GM20431 (cell line): Measurements from ENCODE around the gene TACC2.

Experiments used
- in situ Hi-C: fragments of 300-500 bp; cut with MseI, MboI; formaldehyde crosslinking; loops from one replicate; pipeline ENCODE4 v1.15.0; 2020; ENCODE audit warnings: low sequenced_read_pairs; ENCODE audit not compliant: unreplicated experiment

The TACC2 gene

DNA sequence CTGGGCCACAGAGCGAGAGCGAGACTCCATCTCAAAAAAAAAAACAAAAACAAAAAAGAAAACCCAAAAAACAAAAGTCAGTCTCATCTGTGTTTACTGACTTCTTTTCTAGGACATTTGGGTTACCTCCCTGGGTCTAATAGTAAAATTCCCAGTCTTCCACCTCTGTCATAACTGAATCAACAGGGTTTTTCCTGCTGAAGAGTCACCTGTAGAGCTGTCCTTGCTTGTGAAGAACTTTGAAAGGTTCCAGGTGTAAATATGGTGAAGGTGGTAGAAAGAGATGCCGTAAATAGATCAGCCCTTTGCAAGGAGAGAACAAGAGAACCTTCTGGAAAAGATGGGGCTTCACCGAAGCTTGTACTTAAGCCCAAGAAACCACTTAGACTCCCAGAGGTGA lies 169.4 kb downstream of the TACC2 start:
- in situ Hi-C loops: no loop called here

DNA sequence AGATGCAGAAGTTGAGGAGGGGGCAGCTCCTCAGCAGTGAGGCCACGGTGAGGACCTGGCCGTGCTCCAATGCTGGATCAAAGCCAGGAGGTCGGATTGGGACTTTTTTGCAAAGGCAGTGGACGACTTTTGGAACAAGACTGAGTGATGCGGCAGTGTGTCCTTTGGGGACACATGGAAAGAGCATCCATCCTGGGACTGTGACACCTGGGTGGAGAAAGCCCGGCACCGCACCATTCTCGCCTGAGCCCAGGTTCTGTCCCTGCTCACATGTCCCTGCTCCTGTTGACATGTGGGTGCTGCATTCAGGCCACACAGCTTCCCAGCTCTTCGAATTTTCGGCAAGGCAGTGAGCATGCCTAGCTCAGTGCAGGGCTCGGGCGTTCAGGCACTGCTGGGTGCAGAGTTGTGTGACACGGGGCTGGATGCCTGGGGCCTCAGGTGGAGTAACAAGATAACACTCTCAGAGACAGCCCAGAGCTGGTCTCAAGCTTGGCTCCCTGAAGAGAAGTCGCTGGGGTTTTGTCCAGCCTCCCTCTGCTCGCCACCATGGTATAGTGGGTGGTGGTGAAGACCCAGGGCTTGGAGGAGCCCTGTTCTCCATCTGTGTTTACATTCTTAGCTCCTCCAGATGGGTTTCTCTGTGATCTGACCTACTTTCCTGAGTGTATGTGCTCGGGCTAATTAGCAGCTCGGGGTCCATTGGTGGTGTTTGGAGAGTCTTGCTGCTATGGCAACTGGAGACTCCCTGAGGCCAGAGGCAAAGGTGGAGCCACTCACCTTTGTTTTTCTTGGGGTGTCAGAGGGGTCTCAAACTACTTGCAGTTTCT lies 170.4 kb downstream of the TACC2 start:
- in situ Hi-C loops: no loop called here

DNA sequence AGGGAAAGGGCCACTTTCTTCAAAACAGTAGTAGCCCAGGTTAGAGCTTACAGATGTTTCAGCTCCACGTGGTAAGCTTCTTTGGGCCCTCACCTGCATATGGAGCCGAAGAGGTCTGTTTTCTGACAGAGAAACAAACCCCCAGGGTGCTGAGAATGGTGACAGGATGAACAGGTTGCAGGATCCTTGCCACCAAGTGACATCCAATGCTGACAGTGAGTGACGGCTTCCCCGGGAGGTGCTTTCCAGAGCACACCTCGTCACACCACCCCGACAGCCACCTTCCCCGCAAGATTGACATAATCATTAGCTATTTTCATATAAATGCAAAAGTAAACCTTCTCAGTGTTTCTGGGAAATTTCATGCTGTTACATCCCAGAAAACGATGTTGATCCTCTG lies 172.8 kb downstream of the TACC2 start:
- in situ Hi-C loops: no loop called here

DNA sequence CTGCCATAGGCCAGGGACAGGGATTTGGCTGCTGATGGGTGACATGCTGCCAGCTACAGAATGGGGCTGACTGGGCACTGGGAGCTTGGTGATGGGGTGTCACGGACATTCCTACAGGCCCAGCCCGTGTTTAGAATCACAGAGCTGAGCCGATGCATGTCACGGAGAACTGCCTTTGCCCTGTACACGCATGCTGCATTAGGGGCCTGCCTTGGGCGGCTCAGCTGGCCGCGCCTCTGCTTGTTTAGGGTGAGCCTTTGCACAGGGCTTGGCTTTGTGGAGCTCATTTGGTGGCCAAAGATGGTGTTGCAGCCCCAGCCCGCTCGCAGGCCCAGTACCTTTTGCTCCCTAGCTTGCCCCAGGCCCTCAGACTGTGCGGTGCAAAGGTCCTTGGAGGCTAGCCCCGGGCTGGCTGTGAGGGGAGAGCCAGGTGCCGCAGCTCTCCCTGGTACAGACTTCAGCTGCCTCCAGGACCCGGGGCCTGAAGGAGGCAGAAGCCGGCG lies 173.8 kb downstream of the TACC2 start:
- in situ Hi-C loops: no loop called here

DNA sequence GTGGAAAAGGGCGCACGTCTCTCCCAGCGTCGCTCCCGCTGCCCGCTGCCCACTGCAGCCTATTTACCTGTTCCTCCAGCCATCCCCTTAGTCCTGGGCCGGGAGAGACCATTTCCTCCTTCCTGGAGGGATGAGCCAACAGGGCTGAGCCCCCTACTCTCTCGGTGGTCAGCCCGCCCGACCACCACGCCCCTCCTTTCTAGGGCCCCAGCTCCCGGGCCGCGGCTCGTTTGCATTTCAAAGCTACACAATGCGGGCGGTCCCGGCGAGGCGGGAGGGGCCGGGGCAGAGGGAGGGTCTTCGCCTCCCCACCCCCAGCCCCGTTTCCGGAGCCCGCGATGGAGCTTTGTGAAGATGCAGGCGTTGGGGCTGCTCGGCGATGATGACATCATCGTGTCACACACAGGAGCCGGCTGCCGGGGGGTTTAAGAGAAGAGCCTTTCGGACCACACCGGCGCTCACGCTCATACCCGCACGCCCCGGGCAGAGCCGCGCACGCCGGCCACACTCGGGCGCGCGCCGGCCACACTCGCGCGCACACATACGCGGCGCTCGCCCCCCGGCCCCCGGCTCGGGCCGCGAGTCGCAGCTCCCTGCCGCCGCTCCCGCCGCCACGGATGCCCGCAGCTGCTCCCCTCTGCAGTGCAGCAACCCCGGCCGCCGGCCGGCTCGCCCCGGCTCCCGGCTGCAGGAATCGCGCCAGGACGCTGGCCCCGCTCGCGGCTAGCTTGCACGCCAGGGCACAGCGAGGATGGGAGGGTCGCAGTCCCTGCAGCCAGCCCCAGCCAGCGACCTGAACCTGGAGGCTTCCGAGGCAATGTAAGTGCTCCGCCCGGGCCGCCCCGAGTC lies 174.4 kb downstream of the TACC2 start:
- in situ Hi-C loops: no loop called here

DNA sequence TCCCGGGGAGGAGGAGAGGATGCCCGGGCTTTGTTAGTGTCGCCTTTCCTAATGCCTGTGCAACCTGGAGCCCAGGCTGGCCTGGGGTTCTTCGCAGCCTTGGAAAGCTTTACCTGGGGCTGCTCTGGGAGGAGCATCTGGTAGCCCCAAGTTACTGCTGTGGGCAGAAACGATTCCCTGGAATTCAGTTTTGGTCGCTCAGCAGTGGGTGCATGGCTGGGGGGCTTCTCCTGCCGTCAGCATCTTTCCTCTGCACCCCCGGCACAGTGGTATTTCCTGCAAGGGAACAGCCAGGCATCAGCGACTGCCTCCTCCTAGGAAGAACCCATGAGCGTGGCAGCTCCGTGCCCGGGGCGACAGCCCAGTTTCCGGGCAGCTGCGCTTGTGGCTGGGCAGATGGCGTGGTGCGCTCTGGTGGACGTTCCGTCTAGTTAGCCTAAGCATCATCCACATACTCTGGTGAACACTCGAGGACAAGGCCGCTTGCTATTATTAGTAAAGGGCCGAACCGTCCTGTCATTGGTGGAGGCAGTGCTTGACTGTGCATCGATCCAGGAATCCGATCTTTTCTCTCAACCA lies 175.1 kb downstream of the TACC2 start:
- in situ Hi-C loops: no loop called here

DNA sequence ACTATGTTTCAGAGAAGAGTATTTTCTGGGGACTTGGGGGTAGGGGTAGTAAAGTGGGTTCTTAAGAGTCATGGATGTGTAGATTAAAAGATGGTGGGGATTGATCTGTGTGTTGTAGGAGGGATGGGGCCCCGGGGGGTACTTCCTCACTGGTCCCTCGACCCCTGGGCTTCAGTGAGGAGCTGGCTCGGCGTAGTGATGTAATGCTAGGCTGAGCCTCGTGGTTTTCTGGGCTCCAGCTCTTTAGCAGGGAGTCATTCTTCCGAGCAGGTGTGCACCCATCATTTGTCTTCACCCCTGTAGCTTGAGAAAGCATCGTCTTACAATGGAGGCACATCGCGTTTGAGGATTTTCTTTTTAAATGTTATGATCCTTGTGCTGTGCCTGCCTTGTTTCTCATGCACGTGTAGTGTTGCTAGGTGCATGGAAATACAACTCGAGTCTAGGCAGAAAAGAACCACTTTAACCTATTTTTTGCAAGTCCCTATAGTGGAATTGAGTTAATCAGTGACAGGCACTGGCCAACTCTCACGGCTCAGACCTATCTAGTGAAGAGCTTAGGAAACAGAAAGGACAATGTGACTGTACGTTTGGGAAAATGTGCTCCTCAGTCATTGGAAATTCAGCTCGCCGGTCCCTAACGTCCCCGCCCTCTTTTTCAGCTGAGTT lies 176.0 kb downstream of the TACC2 start:
- in situ Hi-C loops: no loop called here

DNA sequence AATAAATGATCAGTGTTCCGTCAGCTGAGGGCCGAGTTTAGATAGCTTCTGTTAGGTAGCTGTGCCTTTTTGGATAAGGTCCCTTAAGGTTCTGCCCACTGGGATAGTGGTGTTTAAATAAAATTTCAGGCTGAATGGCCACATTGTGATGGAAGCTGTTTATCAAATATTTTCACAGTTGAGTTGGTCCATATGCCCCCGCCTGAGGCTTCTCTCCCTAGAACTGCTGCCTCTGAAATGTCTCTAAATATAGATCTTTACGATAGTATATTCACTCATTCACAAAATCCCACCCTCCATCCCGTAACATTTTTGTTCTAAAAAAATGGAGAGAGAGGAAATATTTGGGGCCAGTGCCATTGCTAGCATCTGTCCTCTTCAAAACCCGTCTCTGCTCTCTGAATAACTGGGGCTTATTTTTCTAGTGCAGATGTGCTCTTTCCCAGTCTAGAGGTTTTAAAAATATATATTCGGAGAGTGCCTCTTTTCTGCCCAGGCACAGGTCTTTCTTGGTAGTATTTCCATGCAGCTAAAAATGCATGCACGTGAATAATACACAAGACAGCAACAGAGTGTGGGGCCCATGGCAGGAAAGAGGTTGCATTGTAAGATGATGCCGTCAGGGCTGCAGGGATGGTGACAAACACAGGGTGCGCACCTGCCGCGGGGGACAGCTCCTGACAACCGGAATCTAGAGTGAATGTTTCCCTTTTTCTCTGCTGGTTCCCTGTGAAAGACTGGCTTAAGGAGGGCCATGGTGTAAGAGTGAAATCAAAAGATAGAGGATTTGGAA lies 176.7 kb downstream of the TACC2 start:
- in situ Hi-C loops: no loop called here

DNA sequence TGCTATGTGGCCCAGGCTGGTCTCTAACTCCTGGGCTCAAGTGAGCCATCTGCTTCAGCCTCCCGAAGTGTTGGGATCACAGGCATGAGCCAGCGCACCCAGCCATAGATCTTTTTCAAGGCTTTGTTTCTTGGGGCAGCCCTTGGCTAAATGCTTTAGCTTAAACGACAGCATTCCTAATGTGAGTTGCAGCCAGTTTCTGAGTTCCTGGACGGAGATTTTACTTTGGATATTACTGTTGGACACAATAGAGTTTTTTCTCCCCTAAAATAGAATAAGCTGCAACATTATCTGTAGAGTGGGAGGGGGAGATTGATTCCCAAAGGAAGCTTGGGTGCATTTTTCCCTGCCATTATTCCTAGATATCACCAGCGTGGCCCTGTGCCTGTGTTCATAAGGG lies 179.1 kb downstream of the TACC2 start:
- in situ Hi-C loops: no loop called here

DNA sequence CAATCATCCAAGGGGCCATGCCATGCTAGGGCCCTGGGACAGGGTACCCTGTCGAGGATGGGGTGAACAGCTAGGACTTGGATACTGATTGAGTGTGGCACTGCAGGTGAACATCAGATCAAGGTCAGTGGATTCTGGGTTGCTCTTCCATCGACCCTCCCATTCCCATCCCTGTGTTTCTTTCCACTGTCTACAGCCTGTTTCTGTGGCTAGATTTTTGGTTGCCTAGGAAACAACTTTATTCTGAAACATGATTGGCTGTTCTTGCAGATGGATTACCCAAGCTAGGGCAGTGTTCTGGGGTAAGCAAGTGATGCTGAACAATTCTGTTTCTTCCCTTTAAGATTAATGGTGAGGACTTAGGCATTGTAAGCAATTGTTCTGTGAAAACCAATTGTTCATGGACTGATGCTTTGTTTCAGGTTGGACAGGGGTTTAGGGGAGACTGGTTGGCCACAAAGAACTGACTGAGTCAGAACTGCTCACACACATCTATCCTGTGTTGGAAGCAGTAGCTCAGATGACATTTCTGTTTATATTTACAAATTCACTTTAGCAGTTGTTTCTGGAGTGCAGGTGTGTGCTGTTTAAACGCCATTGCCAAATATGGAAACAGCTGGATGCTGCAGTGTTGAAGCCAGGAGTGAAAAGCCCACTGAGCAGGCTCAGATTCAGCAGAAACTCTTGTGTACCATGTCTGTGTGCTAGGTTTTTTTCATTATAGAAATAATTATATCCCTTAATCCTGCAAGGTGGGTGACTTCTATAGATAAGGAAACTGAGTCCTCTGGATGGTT lies 179.8 kb downstream of the TACC2 start:
- in situ Hi-C loops: no loop called here

DNA sequence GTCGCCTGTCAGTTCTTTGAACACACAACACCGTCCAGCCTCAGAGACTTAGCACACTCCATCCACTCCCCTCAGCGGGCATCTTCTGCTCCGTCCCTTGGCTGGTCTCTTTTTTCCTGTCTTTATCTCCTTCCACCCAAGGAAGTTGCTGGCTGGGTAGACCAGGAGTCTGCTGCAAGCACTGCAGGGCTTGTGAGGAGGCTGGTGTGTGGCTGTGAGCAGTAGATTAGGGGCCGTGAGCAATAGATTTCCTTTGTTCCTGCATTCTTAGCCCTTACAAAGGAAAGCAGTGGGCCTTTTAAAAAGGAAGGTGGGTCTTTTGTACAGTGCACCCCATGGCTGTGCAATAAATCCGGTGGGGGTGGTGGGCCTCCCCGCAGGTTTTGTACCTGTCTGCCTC lies 181.8 kb downstream of the TACC2 start:
- in situ Hi-C loops: no loop called here

DNA sequence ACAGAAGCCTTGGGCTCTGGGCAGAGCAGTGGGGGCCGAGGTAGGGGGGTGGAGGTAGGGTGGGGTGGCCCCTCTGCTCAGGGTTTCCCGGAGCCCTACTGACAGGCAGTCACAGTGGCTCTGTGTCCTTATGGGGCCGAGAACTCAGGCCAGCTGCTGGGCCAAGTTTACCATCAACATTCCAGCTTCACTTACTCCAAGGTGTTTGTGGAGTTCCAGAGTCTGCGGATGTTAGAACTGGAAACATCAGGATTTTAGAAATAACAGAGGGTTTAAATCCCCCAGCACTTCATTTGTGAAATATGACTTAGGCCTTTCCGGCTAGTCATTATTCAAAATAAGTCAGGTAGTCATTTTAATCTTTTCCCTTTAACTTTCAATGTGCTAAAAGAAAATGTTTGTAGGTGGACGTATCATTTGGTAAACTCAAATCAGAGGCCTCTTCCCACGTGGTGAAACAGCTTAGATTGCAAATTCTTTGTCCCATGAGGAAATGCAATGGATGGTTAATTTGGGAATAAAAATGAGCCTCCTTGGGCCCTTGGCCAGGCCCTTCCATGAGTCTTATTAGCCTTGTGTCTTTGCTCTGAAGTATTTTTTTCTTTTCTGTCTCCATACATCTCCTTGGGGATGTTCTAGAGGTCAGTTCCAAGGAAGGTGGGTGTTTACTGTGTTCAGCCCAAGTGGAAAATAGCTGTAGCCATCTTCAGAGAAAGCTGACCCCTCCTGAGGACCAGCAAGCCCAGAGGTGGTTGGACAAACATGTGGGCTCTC lies 182.5 kb downstream of the TACC2 start:
- in situ Hi-C loops: no loop called here

DNA sequence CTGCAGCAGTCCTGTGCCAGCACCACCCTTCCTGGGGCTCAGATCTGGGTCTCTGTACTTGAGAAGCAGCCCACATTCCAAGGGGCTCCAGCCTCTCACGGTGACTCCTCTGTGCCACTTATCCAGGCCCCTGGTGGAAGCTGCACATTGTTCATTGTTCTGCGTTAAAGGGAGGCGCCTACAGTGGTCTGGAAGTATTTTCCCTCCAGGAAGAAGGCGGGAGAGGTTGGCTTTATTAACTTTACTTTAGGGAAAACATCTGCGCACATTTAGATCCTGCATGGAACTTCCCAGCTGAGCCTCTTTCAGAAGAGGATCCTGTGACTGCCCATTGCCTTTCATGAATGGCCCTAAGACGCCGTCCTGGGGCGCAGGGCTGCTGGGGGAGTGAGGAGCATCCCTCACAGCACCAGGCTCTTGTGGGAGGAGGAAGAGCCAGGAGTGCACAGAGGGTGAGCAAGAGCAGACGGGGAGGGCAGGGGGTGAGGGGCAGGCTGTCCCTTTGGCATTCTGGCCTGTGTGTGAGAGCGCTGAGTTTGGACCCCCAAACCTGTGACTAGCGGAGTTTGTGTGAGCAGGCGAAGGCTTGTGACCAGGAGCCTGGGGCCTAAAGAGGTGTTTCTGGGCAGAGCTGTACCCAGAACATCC lies 183.5 kb downstream of the TACC2 start:
- in situ Hi-C loops: no loop called here

DNA sequence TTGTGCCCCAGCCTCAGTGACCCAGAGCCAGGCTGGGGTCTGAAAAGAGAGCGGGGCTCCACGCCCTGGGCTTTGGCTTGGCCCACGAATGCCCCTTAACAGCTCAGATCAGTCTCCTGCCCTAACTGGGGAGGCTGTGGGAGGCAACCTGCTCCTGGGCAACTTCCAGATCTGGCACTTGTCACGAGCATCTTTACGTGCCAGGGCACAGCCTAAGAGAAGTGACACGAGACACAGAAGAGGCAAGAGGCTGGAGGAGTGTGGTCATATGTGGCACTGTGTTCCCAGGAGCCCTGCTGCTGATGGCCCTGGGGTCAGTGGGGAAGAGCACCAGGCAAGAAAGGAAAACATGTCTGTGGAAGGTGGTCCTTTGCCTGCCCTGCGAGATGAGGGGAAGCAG lies 184.4 kb downstream of the TACC2 start:
- in situ Hi-C loops: no loop called here

DNA sequence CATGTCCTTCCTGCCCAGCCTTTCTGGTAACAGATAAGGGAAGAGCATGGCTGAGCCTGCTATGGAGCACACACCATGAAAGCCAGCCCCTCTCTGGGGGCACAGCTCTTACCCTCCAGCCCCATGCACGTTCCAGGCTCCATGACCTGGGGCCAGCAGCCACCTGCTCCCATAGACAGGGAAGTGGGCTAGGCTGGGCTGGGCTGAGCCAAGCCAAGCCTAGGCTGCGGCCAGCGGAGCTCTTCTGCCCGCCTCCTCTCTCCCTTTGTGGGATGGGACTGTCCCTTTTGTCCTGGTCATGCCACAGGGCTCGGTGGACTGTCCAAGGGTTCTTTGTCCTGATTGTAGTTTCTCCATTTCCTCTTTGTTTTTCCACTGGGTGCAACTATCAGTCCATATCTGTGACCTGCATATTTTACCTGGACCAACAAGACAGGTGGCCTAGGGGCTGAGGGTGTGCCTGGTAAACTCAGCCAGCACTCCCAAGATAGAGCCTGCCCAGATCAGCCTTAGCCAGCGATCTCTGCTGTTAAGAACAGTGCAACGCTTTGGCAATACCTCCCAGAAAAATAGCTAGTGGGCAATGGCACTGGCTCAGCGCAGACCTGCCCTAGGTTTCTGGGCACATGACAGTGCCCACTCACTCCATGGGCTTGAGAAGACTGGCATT lies 184.9 kb downstream of the TACC2 start:
- in situ Hi-C loops: no loop called here

DNA sequence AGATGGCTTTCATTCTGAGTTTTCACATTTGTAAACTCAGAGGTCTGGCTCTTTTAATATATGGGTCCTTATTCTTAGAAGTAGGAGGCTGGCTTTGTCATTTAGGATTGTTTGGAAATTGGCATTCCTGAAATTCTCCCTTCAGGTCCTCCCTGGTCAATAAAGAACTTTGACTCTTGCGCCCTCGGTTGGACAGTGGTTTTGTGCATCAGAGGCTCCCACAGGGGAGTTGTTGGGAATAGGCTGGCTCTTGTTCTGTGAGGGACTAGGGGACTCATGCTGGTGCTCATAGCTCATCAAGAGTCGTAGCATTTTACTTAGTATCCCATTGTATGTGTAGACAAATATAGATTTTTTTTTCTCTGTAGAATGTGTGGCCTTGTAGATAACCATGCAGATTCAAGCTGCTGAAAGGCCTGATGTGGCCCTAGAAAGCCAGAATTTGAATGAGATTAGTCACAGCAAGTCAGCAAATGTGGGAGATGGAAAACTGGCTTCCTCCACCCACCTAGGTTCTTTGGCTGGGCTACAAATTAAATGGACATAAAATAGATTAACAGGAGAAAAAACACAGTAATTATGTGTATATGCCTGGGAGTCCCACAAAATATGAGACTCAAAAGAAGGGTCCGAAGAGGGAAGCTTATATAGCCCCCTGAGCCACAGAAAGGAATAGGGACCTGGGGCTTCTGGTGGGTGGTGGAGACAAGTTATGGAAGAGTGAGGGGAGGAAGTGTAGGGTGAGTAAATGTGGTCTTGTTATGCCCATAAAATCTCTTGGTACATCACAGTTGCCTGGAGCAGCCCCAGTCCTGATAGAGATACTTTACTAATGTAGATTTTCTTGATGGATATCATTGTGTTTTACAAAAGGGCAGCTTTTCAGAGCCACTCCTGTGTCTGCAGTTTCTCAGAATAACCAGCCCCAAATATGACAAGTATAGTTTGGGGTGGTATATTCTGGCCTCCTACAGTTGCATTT lies 187.6 kb downstream of the TACC2 start:
- in situ Hi-C loops: no loop called here
